Cardiac fibroblast (primary cell): ENCODE results near the gene CYP2D6.

Source experiments
- DNase-seq, 2 donors: peaks; one replicate each; pipeline versions ENCODE4 v3.0.0 to v3.0.0-alpha.2; 2010; ENCODE audit warnings: low read depth in 2 of 2
- H3K4me3 ChIP-seq, 2 donors: replicated peaks in 1 of 2; 1 replicate in 1 of 2; 2 replicates in 1 of 2; pipeline ENCODE4 v1.5.1; 2011; ENCODE audit warnings: low read depth in 2 of 2, low read length in 2 of 2, mild to moderate bottlenecking in 2 of 2, moderate library complexity in 1 of 2
- TF ChIP-seq, protein P1 (sequence below): IDR thresholded peaks from one replicate; pipeline ENCODE4 v1.5.1; 2011; ENCODE audit warnings: low read depth, mild to moderate bottlenecking, low read length, inconsistent platforms

The CYP2D6 gene

DNA sequence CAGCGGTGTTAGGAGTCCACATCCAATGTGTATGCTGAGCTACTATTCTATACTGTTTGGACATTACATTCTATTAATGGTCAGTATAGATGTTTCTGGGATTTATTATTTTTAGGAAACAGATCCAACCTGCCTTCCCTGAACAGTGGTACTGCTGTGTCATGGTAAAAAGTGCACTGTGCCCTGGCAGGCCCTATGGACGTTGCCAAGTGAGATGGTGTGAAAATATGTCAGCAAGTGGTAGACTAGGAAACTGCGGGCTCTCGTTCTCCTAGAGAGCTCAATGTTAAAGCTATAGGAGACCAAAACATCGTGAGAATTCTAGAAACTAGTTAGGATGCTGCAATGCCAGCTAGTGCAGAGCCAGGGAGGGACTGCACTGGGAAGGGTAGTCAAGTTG is 26.0 kb upstream of the CYP2D6 start:
- TF ChIP-seq, protein P1, sequence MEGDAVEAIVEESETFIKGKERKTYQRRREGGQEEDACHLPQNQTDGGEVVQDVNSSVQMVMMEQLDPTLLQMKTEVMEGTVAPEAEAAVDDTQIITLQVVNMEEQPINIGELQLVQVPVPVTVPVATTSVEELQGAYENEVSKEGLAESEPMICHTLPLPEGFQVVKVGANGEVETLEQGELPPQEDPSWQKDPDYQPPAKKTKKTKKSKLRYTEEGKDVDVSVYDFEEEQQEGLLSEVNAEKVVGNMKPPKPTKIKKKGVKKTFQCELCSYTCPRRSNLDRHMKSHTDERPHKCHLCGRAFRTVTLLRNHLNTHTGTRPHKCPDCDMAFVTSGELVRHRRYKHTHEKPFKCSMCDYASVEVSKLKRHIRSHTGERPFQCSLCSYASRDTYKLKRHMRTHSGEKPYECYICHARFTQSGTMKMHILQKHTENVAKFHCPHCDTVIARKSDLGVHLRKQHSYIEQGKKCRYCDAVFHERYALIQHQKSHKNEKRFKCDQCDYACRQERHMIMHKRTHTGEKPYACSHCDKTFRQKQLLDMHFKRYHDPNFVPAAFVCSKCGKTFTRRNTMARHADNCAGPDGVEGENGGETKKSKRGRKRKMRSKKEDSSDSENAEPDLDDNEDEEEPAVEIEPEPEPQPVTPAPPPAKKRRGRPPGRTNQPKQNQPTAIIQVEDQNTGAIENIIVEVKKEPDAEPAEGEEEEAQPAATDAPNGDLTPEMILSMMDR: no peak
- no peak for DNase-seq
- H3K4me3 ChIP-seq: no peak overlapping the region

DNA sequence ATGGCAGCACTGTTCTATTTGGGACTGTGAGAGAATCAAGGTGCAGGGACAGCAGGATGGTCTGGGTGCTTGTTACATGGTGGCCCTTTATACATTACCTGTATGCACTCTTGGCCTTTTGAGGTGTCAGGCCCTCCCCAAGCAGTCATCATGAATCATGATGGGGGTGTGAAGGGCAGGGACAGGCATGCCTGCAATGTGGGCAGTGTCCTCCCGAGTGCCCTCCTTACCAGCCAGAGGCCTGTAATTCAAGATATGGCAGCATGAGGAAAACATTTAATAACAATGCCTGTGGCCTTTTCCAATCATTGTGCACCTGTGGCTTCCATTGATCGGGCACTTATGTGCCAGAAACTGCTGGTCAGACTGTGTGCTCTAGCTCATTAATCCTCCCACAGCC is 25.5 kb upstream of the CYP2D6 start:
- no peak for DNase-seq
- no peak overlapping the region for H3K4me3 ChIP-seq
- TF ChIP-seq, protein P1: no peak

DNA sequence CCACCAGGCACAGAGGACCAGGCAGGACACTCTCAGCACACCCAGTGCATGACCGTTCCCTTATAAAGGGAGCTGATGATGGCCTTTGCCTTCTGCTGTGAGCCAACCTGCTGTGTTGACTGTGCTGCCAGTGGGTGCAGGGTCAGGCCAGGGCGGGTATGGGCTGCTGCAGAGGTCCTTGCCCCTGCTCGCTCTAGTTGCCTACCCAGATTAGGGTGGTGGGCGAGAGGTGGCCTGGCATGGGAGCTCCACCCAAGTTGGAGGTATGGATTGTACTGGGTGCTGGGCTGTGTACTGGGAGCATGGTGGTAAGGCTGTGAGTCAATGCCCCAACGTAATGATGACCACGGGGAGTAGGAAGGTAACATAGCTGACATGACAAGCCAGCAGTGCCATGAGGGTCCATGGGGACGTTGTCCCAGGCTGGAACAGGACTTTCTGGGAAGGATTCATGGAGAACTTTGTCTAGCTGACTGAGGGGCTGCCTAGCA is 24.5 kb upstream of the CYP2D6 start:
- H3K4me3 ChIP-seq: no peak overlapping the region
- no peak for DNase-seq
- TF ChIP-seq, protein P1: no peak

DNA sequence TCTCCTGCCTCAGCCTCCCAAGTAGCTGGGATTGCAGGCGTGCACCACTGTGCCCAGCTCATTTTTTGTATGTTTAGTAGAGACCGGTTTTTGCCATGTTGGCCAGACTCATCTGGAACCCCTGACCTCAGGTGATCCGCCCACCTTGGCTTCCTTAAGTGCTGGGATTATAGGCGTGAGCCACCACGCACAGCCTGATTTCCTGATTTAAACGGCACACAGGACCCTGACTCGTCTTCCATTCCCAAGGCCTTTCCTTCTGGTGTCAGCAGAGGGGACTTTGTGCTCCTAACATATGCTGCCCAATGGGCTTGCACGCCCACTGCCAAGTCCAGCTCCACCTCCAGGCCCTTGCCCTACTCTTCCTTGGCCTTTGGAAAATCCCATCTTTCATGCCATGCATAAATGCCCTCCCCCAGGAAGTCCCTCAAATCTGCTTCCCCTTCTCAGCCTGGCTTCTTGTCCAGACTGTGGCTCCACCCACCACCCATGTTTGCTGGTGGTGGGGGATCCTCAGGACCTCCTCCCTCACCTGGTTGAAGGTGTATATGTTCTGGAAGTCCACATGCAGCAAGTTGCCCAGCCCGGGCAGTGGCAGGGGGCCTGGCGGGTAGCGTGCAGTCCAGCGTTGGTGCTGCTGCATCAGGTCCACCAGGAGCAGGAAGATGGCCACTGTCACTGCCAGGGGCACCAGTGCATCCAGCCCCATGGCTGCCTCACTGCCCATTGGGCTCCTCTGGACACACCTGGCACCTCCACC is 23.9 kb upstream of the CYP2D6 start:
- no peak overlapping the region for H3K4me3 ChIP-seq
- DNase-seq: no peak
- TF ChIP-seq, protein P1: no peak

DNA sequence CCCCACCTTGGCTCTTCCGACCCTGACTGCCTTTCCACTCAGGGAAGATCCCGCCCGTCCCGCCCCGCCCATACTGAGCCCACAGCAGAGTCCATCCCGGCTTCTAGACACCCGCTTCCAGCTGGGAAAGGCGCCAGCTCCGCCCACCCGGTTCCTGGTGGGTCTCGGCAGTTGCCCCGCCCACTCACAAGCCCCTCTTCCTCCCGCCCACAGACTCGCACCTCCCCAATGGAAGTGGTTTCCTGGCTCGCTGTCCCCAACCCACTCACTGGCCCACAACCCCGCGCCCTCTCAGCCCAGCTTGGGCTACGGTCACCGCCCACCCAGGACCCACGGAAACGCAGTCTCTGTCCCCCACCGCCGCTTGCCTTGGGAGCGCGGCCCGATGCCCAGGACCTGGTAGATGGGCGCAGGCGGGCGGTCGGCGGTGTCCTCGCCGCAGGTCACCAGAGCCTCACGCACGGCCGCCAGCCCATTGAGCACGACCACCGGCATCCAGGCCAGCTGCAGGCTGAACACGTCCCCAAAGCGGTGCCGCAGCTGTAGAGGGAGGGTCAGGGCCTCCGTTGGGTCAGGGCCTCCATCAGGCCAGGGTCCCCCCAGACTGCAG is 22.2 kb upstream of the CYP2D6 start:
- no peak overlapping the region for H3K4me3 ChIP-seq

DNA sequence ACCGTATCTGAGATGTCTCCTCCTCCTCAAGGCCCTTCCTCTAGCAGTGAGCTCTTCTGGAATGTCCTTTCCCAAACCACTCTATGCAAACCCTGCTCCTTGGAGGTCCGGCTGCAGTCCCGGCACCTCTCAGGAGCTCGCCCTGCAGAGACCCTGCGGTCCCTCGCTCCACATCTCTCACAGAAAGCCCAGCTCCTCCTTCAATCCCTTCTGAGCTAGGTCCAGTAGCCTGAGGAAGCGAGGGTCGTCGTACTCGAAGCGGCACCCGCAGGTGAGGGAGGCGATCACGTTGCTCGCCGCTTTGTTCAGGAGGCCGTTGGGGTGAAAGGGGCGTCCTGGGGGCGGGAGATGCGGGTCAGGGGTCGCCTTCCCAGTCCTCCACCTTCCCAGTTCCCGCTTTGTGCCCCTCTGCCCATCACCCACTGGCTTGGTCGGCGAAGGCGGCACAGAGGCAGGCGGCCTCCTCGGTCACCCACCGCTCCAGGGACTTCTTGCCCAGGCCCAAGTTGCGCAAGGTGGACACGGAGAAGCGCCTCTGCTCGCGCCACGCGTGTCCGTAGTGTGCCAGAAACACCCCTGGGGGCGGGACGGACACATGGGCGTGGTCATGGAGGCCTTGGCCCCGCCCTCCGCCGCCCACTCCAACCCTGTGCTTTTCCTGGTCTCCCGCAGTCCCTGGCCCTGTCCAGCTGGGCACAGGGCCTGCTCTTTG is 21.5 kb upstream of the CYP2D6 start:
- no peak overlapping the region for H3K4me3 ChIP-seq
- TF ChIP-seq, protein P1: no peak
- no peak for DNase-seq

More for the DNA sequence above, 22.2 kb upstream of the CYP2D6 start:
- no peak for DNase-seq
- TF ChIP-seq, protein P1: no peak
